ENCODE measurements around the gene IGF2BP3. TPM values are rescaled to one million over a fixed set of nuclear protein-coding genes. Genes with fewer than 3 reads are reported as not detected.
"Not testable (repeated sequence)": the region's sequence is repeated elsewhere in the genome, so short reads cannot be mapped to it uniquely, and the experiment has no call there.

The IGF2BP3 gene
- total RNA-seq, 1 donor from 2014 or later, result 12.4 TPM

DNA sequence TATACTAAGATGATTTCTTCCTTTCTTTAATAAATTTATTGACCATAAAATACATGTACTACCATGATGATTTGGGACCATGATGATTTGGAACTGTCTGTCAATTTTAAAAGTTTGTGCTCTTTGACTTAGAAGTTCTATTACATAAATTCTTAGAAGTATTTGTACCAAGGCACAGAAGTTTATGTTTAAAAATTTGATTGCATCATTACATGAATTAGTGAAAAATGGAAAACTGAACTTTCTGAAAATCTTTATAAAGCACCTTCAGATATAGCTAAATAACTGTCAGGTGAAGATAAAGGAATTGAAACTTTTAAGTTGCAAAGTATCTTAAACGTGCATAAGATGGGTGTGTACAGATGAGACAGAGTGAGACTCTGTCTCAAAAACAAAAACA is 139.2 kb downstream of the IGF2BP3 start:
- DNase-seq (ENCODE audit: low read depth) (no peak), FAIRE-seq (no peak)
- no peak overlapping the region for H3K4me3 ChIP-seq (ENCODE audit: low read depth, low read length)
- TF ChIP-seq, protein P1, sequence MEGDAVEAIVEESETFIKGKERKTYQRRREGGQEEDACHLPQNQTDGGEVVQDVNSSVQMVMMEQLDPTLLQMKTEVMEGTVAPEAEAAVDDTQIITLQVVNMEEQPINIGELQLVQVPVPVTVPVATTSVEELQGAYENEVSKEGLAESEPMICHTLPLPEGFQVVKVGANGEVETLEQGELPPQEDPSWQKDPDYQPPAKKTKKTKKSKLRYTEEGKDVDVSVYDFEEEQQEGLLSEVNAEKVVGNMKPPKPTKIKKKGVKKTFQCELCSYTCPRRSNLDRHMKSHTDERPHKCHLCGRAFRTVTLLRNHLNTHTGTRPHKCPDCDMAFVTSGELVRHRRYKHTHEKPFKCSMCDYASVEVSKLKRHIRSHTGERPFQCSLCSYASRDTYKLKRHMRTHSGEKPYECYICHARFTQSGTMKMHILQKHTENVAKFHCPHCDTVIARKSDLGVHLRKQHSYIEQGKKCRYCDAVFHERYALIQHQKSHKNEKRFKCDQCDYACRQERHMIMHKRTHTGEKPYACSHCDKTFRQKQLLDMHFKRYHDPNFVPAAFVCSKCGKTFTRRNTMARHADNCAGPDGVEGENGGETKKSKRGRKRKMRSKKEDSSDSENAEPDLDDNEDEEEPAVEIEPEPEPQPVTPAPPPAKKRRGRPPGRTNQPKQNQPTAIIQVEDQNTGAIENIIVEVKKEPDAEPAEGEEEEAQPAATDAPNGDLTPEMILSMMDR (IDR thresholded peaks at IDR 0.05; ENCODE audit: insufficient read depth, low read length, severe bottlenecking), result no peak
- H3K36me3 ChIP-seq (ENCODE audit: control insufficient read depth, insufficient read depth, low read length), result no peaks in the 10 kb centered on the region
- H3K27me3 ChIP-seq (ENCODE audit: control insufficient read depth, insufficient read depth, low read length), result peaks cover 3% of the 10 kb centered on the region

DNA sequence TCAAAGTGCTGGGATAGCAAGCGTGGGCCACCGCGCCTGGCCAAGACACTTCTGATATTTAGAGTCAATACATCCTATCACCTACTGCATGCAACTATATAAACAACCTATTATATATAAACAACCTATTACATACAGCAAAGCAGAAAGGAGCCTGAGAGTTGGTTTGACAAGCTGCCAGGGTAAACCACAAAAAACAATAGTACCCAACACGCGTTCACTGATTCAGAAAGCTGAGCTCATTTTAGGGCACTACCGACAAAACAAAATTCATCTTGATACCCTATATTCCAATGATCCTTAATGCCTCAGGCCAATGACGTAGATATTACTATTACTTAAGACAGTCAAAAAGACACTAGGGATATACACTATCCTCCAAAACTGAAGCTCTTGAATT is 154.9 kb downstream of the IGF2BP3 start:
- H3K27me3 ChIP-seq (ENCODE audit: control insufficient read depth, insufficient read depth, low read length), result peaks cover 12% of the 10 kb centered on the region
- DNase-seq (ENCODE audit: low read depth) (peak; percentile 93), FAIRE-seq (no peak)
- no peak overlapping the region for H3K4me3 ChIP-seq (ENCODE audit: low read depth, low read length)
- TF ChIP-seq, protein P1 (IDR thresholded peaks at IDR 0.05; ENCODE audit: insufficient read depth, low read length, severe bottlenecking), result no peak
- no peaks in the 10 kb centered on the region for H3K36me3 ChIP-seq (ENCODE audit: control insufficient read depth, insufficient read depth, low read length)

DNA sequence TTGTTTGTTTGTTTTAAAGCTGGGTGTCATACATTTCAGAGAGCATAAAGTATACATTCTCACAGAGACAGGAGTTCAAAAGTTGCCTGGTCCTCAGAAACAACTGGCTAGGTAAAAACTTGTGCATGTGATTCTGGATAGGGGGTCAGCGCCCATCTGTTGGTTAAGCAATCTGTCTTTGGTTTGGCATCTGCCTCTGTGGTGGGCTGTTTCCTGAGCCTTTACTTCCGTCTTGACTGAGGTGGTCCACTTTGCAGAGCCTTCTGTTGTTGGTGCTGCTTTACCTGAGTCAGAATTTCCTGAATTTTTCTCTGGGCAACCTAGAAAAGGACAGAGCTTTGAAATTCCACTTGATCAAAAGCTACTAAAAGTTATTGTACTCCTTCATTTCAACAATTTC is 158.2 kb downstream of the IGF2BP3 start:
- not testable (repeated sequence) for DNase-seq (ENCODE audit: low read depth); H3K4me3 ChIP-seq (ENCODE audit: low read depth, low read length); FAIRE-seq; H3K27me3 ChIP-seq (ENCODE audit: control insufficient read depth, insufficient read depth, low read length); H3K36me3 ChIP-seq (ENCODE audit: control insufficient read depth, insufficient read depth, low read length)

DNA sequence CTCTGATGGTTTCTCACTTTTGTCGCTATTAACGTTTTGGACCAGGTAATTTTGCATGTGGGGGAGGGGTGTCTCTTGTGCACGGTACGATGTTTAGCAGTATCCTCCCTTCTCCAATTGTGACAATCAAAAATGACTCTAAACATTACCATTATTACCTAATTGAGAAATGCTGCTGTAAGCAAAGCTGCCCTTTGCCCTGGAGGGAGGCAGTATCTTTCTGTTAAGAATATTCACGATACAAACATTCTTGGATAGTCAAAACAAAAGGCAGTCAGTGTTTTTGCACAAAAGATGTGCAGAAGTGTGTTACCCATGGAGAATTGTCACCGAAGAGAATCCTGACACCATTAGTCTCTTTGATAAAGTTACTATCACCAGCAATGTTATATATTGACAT is 161.5 kb downstream of the IGF2BP3 start:
- DNase-seq (ENCODE audit: low read depth) (no peak), FAIRE-seq (no peak)
- Histone ChIP-seq H3K36me3 (ENCODE audit: control insufficient read depth, insufficient read depth, low read length) (peaks cover 3% of the 10 kb centered on the region), H3K4me3 (ENCODE audit: low read depth, low read length) (no peak overlapping the region), H3K27me3 (ENCODE audit: control insufficient read depth, insufficient read depth, low read length) (peaks cover under 1% of the 10 kb centered on the region)
- TF ChIP-seq, protein P1 (IDR thresholded peaks at IDR 0.05; ENCODE audit: insufficient read depth, low read length, severe bottlenecking), result no peak

DNA sequence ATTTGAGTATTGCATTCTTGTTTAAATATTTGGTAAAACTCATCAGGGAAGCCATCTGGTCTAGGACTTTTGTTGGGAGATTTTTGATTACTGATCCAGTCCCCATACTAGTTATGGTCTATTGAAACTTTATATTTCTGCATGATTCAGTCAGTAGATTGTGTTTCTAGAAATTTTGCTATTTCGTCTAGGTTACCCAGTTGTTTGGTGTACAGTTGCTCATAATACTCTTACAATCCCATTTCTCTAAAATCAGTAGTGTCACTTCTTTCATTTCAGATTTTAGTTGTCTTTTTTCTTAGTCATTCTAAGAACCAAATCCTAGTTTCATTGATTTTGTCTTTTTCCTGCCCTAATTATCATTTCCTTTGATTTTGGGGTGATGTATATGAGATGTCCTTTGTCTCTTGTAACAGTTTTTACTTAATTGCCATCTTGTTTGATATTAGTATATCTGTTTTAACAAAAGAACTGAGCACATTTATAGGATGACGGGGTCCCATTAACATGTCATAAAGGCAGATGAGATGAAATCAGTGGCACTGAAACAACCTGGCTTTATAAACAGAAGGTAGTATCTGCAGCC is 163.3 kb downstream of the IGF2BP3 start:
- no peak for FAIRE-seq
- Histone ChIP-seq H3K4me3 (ENCODE audit: low read depth, low read length) (no peak overlapping the region), H3K36me3 (ENCODE audit: control insufficient read depth, insufficient read depth, low read length) (peaks cover 3% of the 10 kb centered on the region), H3K27me3 (ENCODE audit: control insufficient read depth, insufficient read depth, low read length) (no peaks in the 10 kb centered on the region)
- DNase-seq (ENCODE audit: low read depth), result no peak
- TF ChIP-seq, protein P1 (IDR thresholded peaks at IDR 0.05; ENCODE audit: insufficient read depth, low read length, severe bottlenecking), result no peak

DNA sequence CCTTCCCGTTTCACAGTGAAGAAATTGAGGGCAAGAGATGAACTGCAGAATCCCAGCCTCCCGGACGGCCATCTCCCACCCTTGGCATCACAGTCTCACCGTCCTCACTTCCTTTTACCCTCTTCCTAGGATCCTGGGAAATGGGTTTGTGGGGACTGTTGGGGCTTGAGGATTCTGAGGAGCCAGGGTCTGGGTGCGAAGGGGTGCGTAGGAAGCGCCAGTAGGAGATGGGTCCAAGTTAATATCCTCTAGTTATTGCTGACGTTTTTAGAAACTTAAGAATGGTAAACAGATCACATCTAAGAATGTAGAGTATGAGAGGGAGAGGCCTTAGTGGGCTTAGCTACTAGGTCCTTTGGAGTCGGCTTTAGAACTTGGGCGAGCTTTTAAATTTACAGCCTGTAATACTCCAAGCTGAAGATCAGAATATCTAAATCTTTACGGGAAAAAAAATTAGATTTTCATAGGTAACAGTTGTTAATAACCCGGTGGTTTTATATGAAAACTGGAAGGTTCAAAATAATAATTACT is 170.5 kb downstream of the IGF2BP3 start:
- TF ChIP-seq, protein P1 (IDR thresholded peaks at IDR 0.05; ENCODE audit: insufficient read depth, low read length, severe bottlenecking), result no peak
- peak overlapping the region; percentile 97 for H3K4me3 ChIP-seq (ENCODE audit: low read depth, low read length)
- no peaks in the 10 kb centered on the region for H3K27me3 ChIP-seq (ENCODE audit: control insufficient read depth, insufficient read depth, low read length)
- no peak for DNase-seq (ENCODE audit: low read depth)
- H3K36me3 ChIP-seq (ENCODE audit: control insufficient read depth, insufficient read depth, low read length), result peaks cover 2% of the 10 kb centered on the region
- FAIRE-seq, result no peak

Data from bronchial epithelial cell (primary cell).